H9 (cell line): ENCODE measurements around the gene DENND1C. TPM values are rescaled to one million over a fixed set of nuclear protein-coding genes. Genes with fewer than 3 reads are reported as not detected.

Experiments
- DNase-seq: peaks from one replicate; pipeline ENCODE4 v3.0.0-alpha.2; 2017
- H2AFZ ChIP-seq: one replicate; pipeline ENCODE4 v1.6.1; 2013; ENCODE audit warnings: mild to moderate bottlenecking, low read length, control low read depth, moderate library complexity
- H2AK5ac ChIP-seq: 2 replicates; pipeline ENCODE4 v1.6.1; 2013; ENCODE audit warnings: low read length, control low read depth, mixed read lengths; ENCODE audit not compliant: insufficient read length
- H2BK120ac ChIP-seq: one replicate; pipeline ENCODE4 v1.6.1; 2013; ENCODE audit warnings: low read depth, mild to moderate bottlenecking, low read length, control low read depth, inconsistent platforms; ENCODE audit not compliant: poor library complexity, severe bottlenecking
- H2BK12ac ChIP-seq: 2 replicates; pipeline ENCODE4 v1.6.1; 2013; ENCODE audit warnings: low read length, control low read depth, mixed read lengths, low read depth; ENCODE audit not compliant: insufficient read length
- H2BK15ac ChIP-seq: 2 replicates; pipeline ENCODE4 v1.6.1; 2013; ENCODE audit warnings: low read depth, low read length, control low read depth
- H2BK20ac ChIP-seq: one replicate; pipeline ENCODE4 v1.6.1; 2013; ENCODE audit warnings: low read depth, mild to moderate bottlenecking, low read length, control low read depth, inconsistent platforms; ENCODE audit not compliant: poor library complexity, severe bottlenecking
- H2BK5ac ChIP-seq: 2 replicates; pipeline ENCODE4 v1.6.1; 2013; ENCODE audit warnings: low read length, control low read depth, mixed read lengths; ENCODE audit not compliant: insufficient read length
- H3K14ac ChIP-seq: 2 replicates; pipeline ENCODE4 v1.6.1; 2013; ENCODE audit warnings: low read length, control low read depth; ENCODE audit not compliant: insufficient read depth
- H3K18ac ChIP-seq: 2 replicates; pipeline ENCODE4 v1.6.1; 2013; ENCODE audit warnings: low read depth, mild to moderate bottlenecking, mixed read lengths, low read length, control low read depth; ENCODE audit not compliant: insufficient read length
- H3K23ac ChIP-seq: 2 replicates; pipeline ENCODE4 v1.6.1; 2013; ENCODE audit warnings: low read length, control low read depth, mixed read lengths, low read depth; ENCODE audit not compliant: insufficient read length
- H3K23me2 ChIP-seq: 2 replicates; pipeline ENCODE4 v1.6.1; 2013; ENCODE audit warnings: low read depth, mild to moderate bottlenecking, mixed read lengths, low read length, control low read depth; ENCODE audit not compliant: insufficient read length, poor library complexity, severe bottlenecking
- H3K27ac ChIP-seq: 2 replicates; pipeline ENCODE4 v1.5.1; 2013; ENCODE audit warnings: low read length, control low read depth, mixed read lengths, low read depth; ENCODE audit not compliant: insufficient read length
- H3K27me3 ChIP-seq: 2 replicates; pipeline ENCODE4 v1.6.1; 2013; ENCODE audit warnings: low read length, control low read depth, inconsistent platforms; ENCODE audit not compliant: insufficient read depth
- H3K4ac ChIP-seq: 2 replicates; pipeline ENCODE4 v1.6.1; 2013; ENCODE audit warnings: low read depth, mild to moderate bottlenecking, control low read depth, inconsistent platforms, low read length, moderate library complexity
- H3K4me1 ChIP-seq: 2 replicates; pipeline ENCODE4 v1.6.1; 2013; ENCODE audit warnings: low read length, control low read depth, inconsistent platforms; ENCODE audit not compliant: insufficient read depth
- H3K4me2 ChIP-seq: 2 replicates; pipeline ENCODE4 v1.6.1; 2013; ENCODE audit warnings: low read length, control low read depth, mixed read lengths; ENCODE audit not compliant: insufficient read length, insufficient read depth
- H3K56ac ChIP-seq: 2 replicates; pipeline ENCODE4 v1.6.1; 2013; ENCODE audit warnings: low read depth, mild to moderate bottlenecking, mixed read lengths, low read length, control low read depth; ENCODE audit not compliant: insufficient read length
- H3K79me1 ChIP-seq: 2 replicates; pipeline ENCODE4 v1.6.1; 2013; ENCODE audit warnings: low read depth, mild to moderate bottlenecking, moderate library complexity, low read length, control low read depth, inconsistent platforms; ENCODE audit not compliant: insufficient read depth, poor library complexity, severe bottlenecking
- H3K79me2 ChIP-seq: 2 replicates; pipeline ENCODE4 v1.6.1; 2013; ENCODE audit warnings: low read length, control low read depth, inconsistent platforms; ENCODE audit not compliant: insufficient read depth
- H3K9ac ChIP-seq: 2 replicates; pipeline ENCODE4 v1.6.1; 2013; ENCODE audit warnings: low read length, control low read depth, mixed read lengths; ENCODE audit not compliant: insufficient read length; ENCODE audit errors: extremely low read depth
- H3K9me3 ChIP-seq: one replicate; pipeline ENCODE4 v1.6.1; 2013; ENCODE audit warnings: low read depth, low read length, inconsistent platforms; ENCODE audit not compliant: control insufficient read depth
- H3T11ph ChIP-seq: one replicate; pipeline ENCODE4 v1.6.1; 2013; ENCODE audit warnings: mild to moderate bottlenecking, low read length, control low read depth, inconsistent platforms
- H4K20me1 ChIP-seq: one replicate; pipeline ENCODE4 v1.6.1; 2013; ENCODE audit not compliant: control insufficient read depth, insufficient read length, insufficient read depth
- H4K5ac ChIP-seq: 2 replicates; pipeline ENCODE4 v1.6.1; 2013; ENCODE audit warnings: low read depth, mild to moderate bottlenecking, mixed read lengths, low read length, control low read depth; ENCODE audit not compliant: insufficient read length
- H4K8ac ChIP-seq: replicated peaks from 2 replicates; pipeline ENCODE4 v1.6.1; 2013; ENCODE audit warnings: low read length, control low read depth, mixed read lengths, low read depth; ENCODE audit not compliant: insufficient read length
- H4K91ac ChIP-seq: 2 replicates; pipeline ENCODE4 v1.6.1; 2013; ENCODE audit warnings: low read depth, mild to moderate bottlenecking, moderate library complexity, mixed read lengths, low read length, control low read depth; ENCODE audit not compliant: insufficient read length
- H3K27ac Mint-ChIP-seq, 3 experiments: 2 replicates in 2 of 3; 3 replicates in 1 of 3; pipeline ENCODE4 v1.8.0; 2020 to 2021; ENCODE audit warnings: mixed read lengths in 3 of 3, mild to moderate bottlenecking in 1 of 3, moderate library complexity in 1 of 3
- H3K27me3 Mint-ChIP-seq: 2 replicates; pipeline ENCODE4 v1.8.0; 2021; ENCODE audit warnings: low read depth, mild to moderate bottlenecking, moderate library complexity, mixed read lengths
- H3K36me3 Mint-ChIP-seq, 3 experiments: 2 replicates in 2 of 3; 3 replicates in 1 of 3; pipeline ENCODE4 v1.8.0; 2020 to 2021; ENCODE audit warnings: low read depth in 3 of 3, mixed read lengths in 3 of 3; ENCODE audit not compliant: insufficient read depth in 1 of 3
- H3K4me1 Mint-ChIP-seq, 2 experiments: 2 replicates each; pipeline ENCODE4 v1.8.0; 2020; ENCODE audit warnings: mixed read lengths in 2 of 2
- H3K4me3 Mint-ChIP-seq, 2 experiments: 2 replicates in 1 of 2; 3 replicates in 1 of 2; pipeline ENCODE4 v1.8.0; 2020 to 2021; ENCODE audit warnings: mild to moderate bottlenecking in 2 of 2, mixed read lengths in 2 of 2, moderate library complexity in 1 of 2
- H3K9me3 Mint-ChIP-seq, 2 experiments: 2 replicates in 1 of 2; 3 replicates in 1 of 2; pipeline ENCODE4 v1.8.0; 2020; ENCODE audit warnings: mild to moderate bottlenecking in 2 of 2, mixed read lengths in 2 of 2, moderate library complexity in 1 of 2
- WGBS: extraction: QIAGEN DNeasy Blood & Tissue Kit; methylation state at CpG from one replicate; pipeline ENCODE4 v1.1.7; 2013; ENCODE audit warnings: missing lambda C conversion rate, low lambda C conversion rate, mixed read lengths; ENCODE audit not compliant: insufficient read length; ENCODE audit errors: extremely low coverage; 5-methylcytosine and 5-hydroxymethylcytosine counted together
- total RNA-seq: library from RNA; stranded (reverse); gene quantifications from 2 replicates; pipeline ENCODE4 v1.2.1, GENCODE V29; 2021
- TF ChIP-seq, protein P1 (sequence below): fragments of 200-600 bp; sonication (generic); conservative IDR thresholded peaks from 3 replicates; pipeline ENCODE4 v1.8.0; 2021; ENCODE audit warnings: antibody characterized with exemption, mild to moderate bottlenecking

Gene DENND1C
- total RNA-seq, 1 experiment from 2014 or later = 2.4 TPM

DNA sequence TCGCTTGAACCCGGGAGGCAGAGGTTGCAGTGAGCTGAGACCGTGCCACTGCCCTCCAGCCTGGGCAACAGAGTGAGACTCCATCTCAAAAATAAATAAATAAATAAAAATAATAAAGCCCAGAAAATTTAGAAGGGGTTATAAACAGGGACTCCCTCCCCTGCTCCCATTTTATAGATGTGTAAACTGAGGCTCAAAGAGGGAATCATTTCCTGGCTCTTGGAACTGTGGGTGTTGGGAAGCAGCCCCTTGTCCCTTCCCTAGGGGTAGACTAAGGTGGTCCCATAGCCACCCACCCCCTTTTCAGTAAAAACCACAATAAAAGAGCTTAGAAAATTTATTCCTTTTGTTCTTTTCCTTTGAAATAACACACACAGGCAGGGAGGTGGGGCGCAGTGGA is 41.8 kb downstream of the DENND1C start:
- Histone ChIP-seq H2BK12ac (no peak overlapping the region), H3K9ac (no peak overlapping the region), H3K79me2 (no peaks in the 10 kb centered on the region), H2BK20ac (no peak overlapping the region), H3K27me3 (no peaks in the 10 kb centered on the region), H4K5ac (no peak overlapping the region), H3K27ac (no peak overlapping the region), H3K23ac (no peak overlapping the region), H3K4me1 (no peaks in the 10 kb centered on the region), H2BK15ac (no peak overlapping the region), H3T11ph (no peak overlapping the region), H3K4me2 (no peak overlapping the region), H3K4ac (no peak overlapping the region), H4K20me1 (peaks cover 2% of the 10 kb centered on the region), H2BK5ac (no peak overlapping the region), H4K91ac (no peak overlapping the region), H3K23me2 (no peaks in the 10 kb centered on the region), H3K56ac (no peak overlapping the region), H3K79me1 (no peaks in the 10 kb centered on the region), H2AFZ (no peak overlapping the region), H4K8ac (no peak overlapping the region), H3K18ac (no peak overlapping the region), H3K14ac (no peak overlapping the region), H2BK120ac (no peak overlapping the region), H3K9me3 (no peaks in the 10 kb centered on the region), H2AK5ac (no peak overlapping the region)
- no peak for DNase-seq
- Mint-ChIP-seq H3K4me3 (no peak overlapping the region), H3K4me1 (no peaks in the 10 kb centered on the region; a peak in 1 of 4 replicates), H3K27me3 (peaks cover 5% of the 10 kb centered on the region), H3K27ac (no peak overlapping the region), H3K36me3 (peaks cover 0 to 4% (median 0%) of the 10 kb centered on the region in 3 experiments; a peak in 1 of 7 replicates), H3K9me3 (no peaks in the 10 kb centered on the region)
- TF ChIP-seq, protein P1, sequence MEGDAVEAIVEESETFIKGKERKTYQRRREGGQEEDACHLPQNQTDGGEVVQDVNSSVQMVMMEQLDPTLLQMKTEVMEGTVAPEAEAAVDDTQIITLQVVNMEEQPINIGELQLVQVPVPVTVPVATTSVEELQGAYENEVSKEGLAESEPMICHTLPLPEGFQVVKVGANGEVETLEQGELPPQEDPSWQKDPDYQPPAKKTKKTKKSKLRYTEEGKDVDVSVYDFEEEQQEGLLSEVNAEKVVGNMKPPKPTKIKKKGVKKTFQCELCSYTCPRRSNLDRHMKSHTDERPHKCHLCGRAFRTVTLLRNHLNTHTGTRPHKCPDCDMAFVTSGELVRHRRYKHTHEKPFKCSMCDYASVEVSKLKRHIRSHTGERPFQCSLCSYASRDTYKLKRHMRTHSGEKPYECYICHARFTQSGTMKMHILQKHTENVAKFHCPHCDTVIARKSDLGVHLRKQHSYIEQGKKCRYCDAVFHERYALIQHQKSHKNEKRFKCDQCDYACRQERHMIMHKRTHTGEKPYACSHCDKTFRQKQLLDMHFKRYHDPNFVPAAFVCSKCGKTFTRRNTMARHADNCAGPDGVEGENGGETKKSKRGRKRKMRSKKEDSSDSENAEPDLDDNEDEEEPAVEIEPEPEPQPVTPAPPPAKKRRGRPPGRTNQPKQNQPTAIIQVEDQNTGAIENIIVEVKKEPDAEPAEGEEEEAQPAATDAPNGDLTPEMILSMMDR = no peak
- WGBS = no CpG with 5 or more reads among the region's 4 CpGs
